HL-60 (cell line): Measurements from ENCODE around the gene CDH23.
A peak's percentile ranks its signal among the peaks of the same experiment; 100 is the strongest.

Source experiments
- DNase-seq, 2 experiments: peaks; one replicate each; pipeline ENCODE4 v3.0.0-alpha.2; 2010 to 2020; ENCODE audit warnings: low read depth in 1 of 2, low spot score in 1 of 2
- H3K27ac ChIP-seq: fragments of 250-450 bp; sonication (Bioruptor Pico); replicated peaks from 2 replicates; pipeline ENCODE4 v1.5.1; 2020; ENCODE audit warnings: mild to moderate bottlenecking, moderate library complexity
- H3K27me3 ChIP-seq: fragments of 250-450 bp; sonication (Bioruptor Pico); 2 replicates; pipeline ENCODE4 v1.5.1; 2021; ENCODE audit warnings: mild to moderate bottlenecking, moderate library complexity; ENCODE audit not compliant: insufficient read depth, poor library complexity, severe bottlenecking
- H3K4me3 ChIP-seq: replicated peaks from 2 replicates; pipeline ENCODE4 v1.5.1; 2011; ENCODE audit warnings: mild to moderate bottlenecking, control low read depth, low read length; ENCODE audit not compliant: insufficient read depth
- CTCF ChIP-seq: IDR thresholded peaks from one replicate; pipeline ENCODE4 v1.5.1; 2011; ENCODE audit warnings: low read length, control low read depth, inconsistent platforms; ENCODE audit not compliant: insufficient read depth
- GABPA ChIP-seq: IDR thresholded peaks from 2 replicates; pipeline ENCODE4 v1.6.1; 2012; ENCODE audit warnings: low read depth
- POLR2AphosphoS5 ChIP-seq: IDR thresholded peaks from 2 replicates; pipeline ENCODE4 v1.6.1; 2012; ENCODE audit warnings: low read depth
- REST ChIP-seq: IDR thresholded peaks from 2 replicates; pipeline ENCODE4 v1.6.1; 2012; ENCODE audit warnings: low read depth; ENCODE audit not compliant: insufficient replicate concordance
- SPI1 ChIP-seq: IDR thresholded peaks from 2 replicates; pipeline ENCODE4 v1.6.1; 2012; ENCODE audit warnings: low read depth, mild to moderate bottlenecking, borderline replicate concordance

Gene CDH23

GRCh38 chr10:71531485-71532446, 135.0 kb downstream of the CDH23 start:
- H3K27ac ChIP-seq = no peak overlapping the region

GRCh38 chr10:71532878-71533277, 136.2 kb downstream of the CDH23 start:
- DNase-seq = no peak
- Histone ChIP-seq H3K27me3 (no peaks in the 10 kb centered on the region), H3K4me3 (no peak overlapping the region), H3K27ac (no peak overlapping the region)
- TF ChIP-seq POLR2AphosphoS5 (no peak), CTCF (no peak), GABPA (no peak), SPI1 (no peak), REST (no peak)

More at GRCh38 chr10:71531485-71532446, 135.0 kb downstream of the CDH23 start:
- peak in 1 of 2 experiments; percentile 12 for DNase-seq
- TF ChIP-seq GABPA = peak; percentile 50; the same call in 1 of the 2 replicates
- no peak for TF ChIP-seq REST
- peak; percentile 57 for TF ChIP-seq SPI1
- Histone ChIP-seq H3K27me3 (no peaks in the 10 kb centered on the region), H3K4me3 (no peak overlapping the region)

- Histone ChIP-seq H3K27me3 (no peaks in the 10 kb centered on the region), H3K27ac (no peak overlapping the region), H3K4me3 (no peak overlapping the region)
- TF ChIP-seq GABPA (no peak), CTCF (no peak), POLR2AphosphoS5 (no peak), SPI1 (no peak), REST (no peak)
- no peak for DNase-seq
Measured at GRCh38 chr10:71533936-71534335, 137.2 kb downstream of the CDH23 start.
